Measurements from ENCODE around the gene TPM1. TPM values are rescaled to one million over a fixed set of nuclear protein-coding genes. Genes with fewer than 3 reads are reported as not detected.
"Not testable (repeated sequence)": the region's sequence is repeated elsewhere in the genome, so short reads cannot be mapped to it uniquely, and the experiment has no call there.

Gene TPM1
- polyA plus RNA-seq (ENCODE audit: insufficient read length in 3 of 3) = 100 to 1,000 TPM; 468 to 511 (median 474) TPM

- DNase-seq (ENCODE audit: low read depth in 3 of 3, low spot score in 2 of 3) = no peak
These were observed at the start of gene TPM1 for GRCh38 chr15:63041974-63042876. Gene TPM1 (plus strand): TSS chr15:63042747. CDS start chr15:63042830, 83 bp downstream.

- no peak for DNase-seq (ENCODE audit: low read depth in 3 of 3, low spot score in 2 of 3)
These were observed 49.5 kb upstream of the TPM1 start for GRCh38 chr15:62993066-62993465.

GRCh38 chr15:62993632-62994031, 48.9 kb upstream of the TPM1 start:
- not testable (repeated sequence) for DNase-seq (ENCODE audit: low read depth in 3 of 3, low spot score in 2 of 3)

- no peak for DNase-seq (ENCODE audit: low read depth in 3 of 3, low spot score in 2 of 3)
These were observed 48.1 kb upstream of the TPM1 start for GRCh38 chr15:62994439-62994838.

- no peak for DNase-seq (ENCODE audit: low read depth in 3 of 3, low spot score in 2 of 3)
These were observed 47.4 kb upstream of the TPM1 start for GRCh38 chr15:62994975-62995681.

GRCh38 chr15:62997441-62997840, 45.1 kb upstream of the TPM1 start:
- DNase-seq (ENCODE audit: low read depth in 3 of 3, low spot score in 2 of 3) = no peak

GRCh38 chr15:62998262-62998890, 44.2 kb upstream of the TPM1 start:
- DNase-seq (ENCODE audit: low read depth in 3 of 3, low spot score in 2 of 3) = no peak

GRCh38 chr15:62999178-62999577, 43.4 kb upstream of the TPM1 start:
- no peak for DNase-seq (ENCODE audit: low read depth in 3 of 3, low spot score in 2 of 3)

GRCh38 chr15:62999923-63000561, 42.5 kb upstream of the TPM1 start:
- DNase-seq (ENCODE audit: low read depth in 3 of 3, low spot score in 2 of 3) = no peak

GRCh38 chr15:63000706-63001105, 41.8 kb upstream of the TPM1 start:
- DNase-seq (ENCODE audit: low read depth in 3 of 3, low spot score in 2 of 3) = no peak

GRCh38 chr15:63004211-63004610, 38.3 kb upstream of the TPM1 start:
- no peak for DNase-seq (ENCODE audit: low read depth in 3 of 3, low spot score in 2 of 3)

GRCh38 chr15:63006032-63006878, 36.3 kb upstream of the TPM1 start:
- no peak for DNase-seq (ENCODE audit: low read depth in 3 of 3, low spot score in 2 of 3)

GRCh38 chr15:63008333-63009049, 34.1 kb upstream of the TPM1 start:
- DNase-seq (ENCODE audit: low read depth in 3 of 3, low spot score in 2 of 3) = no peak

- DNase-seq (ENCODE audit: low read depth in 3 of 3, low spot score in 2 of 3) = no peak
These were observed 32.2 kb upstream of the TPM1 start for GRCh38 chr15:63010386-63010785.

- DNase-seq (ENCODE audit: low read depth in 3 of 3, low spot score in 2 of 3) = no peak
These were observed 31.4 kb upstream of the TPM1 start for GRCh38 chr15:63010920-63011693.

- DNase-seq (ENCODE audit: low read depth in 3 of 3, low spot score in 2 of 3) = no peak
These were observed 30.1 kb upstream of the TPM1 start for GRCh38 chr15:63012444-63012843.

GRCh38 chr15:63013052-63013808, 29.3 kb upstream of the TPM1 start:
- no peak for DNase-seq (ENCODE audit: low read depth in 3 of 3, low spot score in 2 of 3)

- DNase-seq (ENCODE audit: low read depth in 3 of 3, low spot score in 2 of 3) = no peak
These were observed 28.0 kb upstream of the TPM1 start for GRCh38 chr15:63014578-63014977.
